Measurements from ENCODE around the gene B4GALT2. TPM values are rescaled to one million over a fixed set of nuclear protein-coding genes. Genes with fewer than 3 reads are reported as not detected.

Gene B4GALT2
- total RNA-seq, 1 experiment from 2014 or later: 70.9 TPM

GRCh38 chr1:43996733-43997115 is 17.7 kb downstream of the B4GALT2 start:
- no peaks in the 10 kb centered on the region for H4K20me1 ChIP-seq (ENCODE audit: control insufficient read depth, insufficient read depth, insufficient read length)
- H3K4me3 Mint-ChIP-seq: no peak overlapping the region
- H3K27ac ChIP-seq (ENCODE audit: insufficient read length, low read depth, low read length): no peak overlapping the region
- H3K4me1 Mint-ChIP-seq: peaks cover 11 to 22% of the 10 kb centered on the region in 2 experiments; a peak in 3 of 4 replicates
- H3K9me3 ChIP-seq (ENCODE audit: control insufficient read depth, low read depth, low read length): no peaks in the 10 kb centered on the region
- no peak overlapping the region for H2BK15ac ChIP-seq (ENCODE audit: low read depth, low read length)
- H4K91ac ChIP-seq (ENCODE audit: insufficient read length, low read depth, low read length): no peak overlapping the region
- no peak for TF ChIP-seq CTCF (conservative IDR thresholded peaks at IDR 0.05)
- no peak overlapping the region for H3K23ac ChIP-seq (ENCODE audit: insufficient read length, low read depth, low read length)
- H3K14ac ChIP-seq (ENCODE audit: insufficient read depth, low read length): no peak overlapping the region
- H4K5ac ChIP-seq (ENCODE audit: insufficient read length, low read depth, low read length): no peak overlapping the region
- no peak overlapping the region for H3K56ac ChIP-seq (ENCODE audit: insufficient read length, low read depth, low read length)
- no CpG with 5 or more reads among the region's 6 CpGs for WGBS (ENCODE audit: extremely low coverage, insufficient read length, low lambda C conversion rate)
- no peak overlapping the region for H3T11ph ChIP-seq (ENCODE audit: low read length)
- H2BK5ac ChIP-seq (ENCODE audit: insufficient read length, low read length): no peak overlapping the region
- no peak overlapping the region for H4K8ac ChIP-seq (replicated peaks; ENCODE audit: insufficient read length, low read depth, low read length)
- no peaks in the 10 kb centered on the region for H3K79me2 ChIP-seq (ENCODE audit: insufficient read depth, low read length)
- H3K9me3 Mint-ChIP-seq: no peaks in the 10 kb centered on the region
- peaks cover 2% of the 10 kb centered on the region for H3K27me3 Mint-ChIP-seq (ENCODE audit: low read depth)
- H3K27me3 ChIP-seq (ENCODE audit: insufficient read depth, low read length): no peaks in the 10 kb centered on the region
- no peak overlapping the region for H2BK12ac ChIP-seq (ENCODE audit: insufficient read length, low read depth, low read length)
- no peaks in the 10 kb centered on the region for H3K79me1 ChIP-seq (ENCODE audit: insufficient read depth, low read depth, low read length, poor library complexity, severe bottlenecking)
- no peak overlapping the region for H3K4ac ChIP-seq (ENCODE audit: low read depth, low read length)
- no peaks in the 10 kb centered on the region for H3K4me1 ChIP-seq (ENCODE audit: insufficient read depth, low read length)
- no peak overlapping the region for H3K18ac ChIP-seq (ENCODE audit: insufficient read length, low read depth, low read length)
- H2BK20ac ChIP-seq (ENCODE audit: low read depth, low read length, poor library complexity, severe bottlenecking): no peak overlapping the region
- no peak overlapping the region for H2AFZ ChIP-seq (ENCODE audit: low read length)
- H3K23me2 ChIP-seq (ENCODE audit: insufficient read length, low read depth, low read length, poor library complexity, severe bottlenecking): peaks cover 2% of the 10 kb centered on the region
- H3K4me2 ChIP-seq (ENCODE audit: insufficient read depth, insufficient read length, low read length): no peak overlapping the region
- DNase-seq: no peak
- H3K27ac Mint-ChIP-seq: peak overlapping the region in 1 of 3 experiments; percentile 21; a peak in 1 of 7 replicates
- no peak overlapping the region for H2AK5ac ChIP-seq (ENCODE audit: insufficient read length, low read length)
- no peak overlapping the region for H3K9ac ChIP-seq (ENCODE audit: extremely low read depth, insufficient read length, low read length)
- peaks cover 6 to 30% (median 22%) of the 10 kb centered on the region in 3 experiments; a peak in 6 of 7 replicates for H3K36me3 Mint-ChIP-seq (ENCODE audit: insufficient read depth in 1 of 3, low read depth in 3 of 3)
- H2BK120ac ChIP-seq (ENCODE audit: low read depth, low read length, poor library complexity, severe bottlenecking): no peak overlapping the region
